Memory B cell (primary cell): Measurements from ENCODE around the gene STAT3.
"Not testable (repeated sequence)": the region's sequence is repeated elsewhere in the genome, so short reads cannot be mapped to it uniquely, and the experiment has no call there.

Experiments used
- ATAC-seq: fragments of 150-1000 bp; cut with Tn5 transposase; 2 replicates; pipeline ENCODE4 v1.10.0; 2021; ENCODE audit warnings: low read depth, mild to moderate bottlenecking, moderate library complexity
- DNase-seq, 2 donors: peaks; one replicate each; pipeline ENCODE4 v3.0.0; 2022; ENCODE audit warnings: low spot score in 2 of 2
- H3K27ac Mint-ChIP-seq: one replicate; pipeline ENCODE4 v1.8.0; 2022; ENCODE audit warnings: mild to moderate bottlenecking, moderate library complexity, mixed read lengths
- H3K27me3 Mint-ChIP-seq: one replicate; pipeline ENCODE4 v1.8.0; 2022; ENCODE audit warnings: mixed read lengths
- H3K36me3 Mint-ChIP-seq: one replicate; pipeline ENCODE4 v1.8.0; 2022; ENCODE audit warnings: mild to moderate bottlenecking, mixed read lengths
- H3K4me1 Mint-ChIP-seq: one replicate; pipeline ENCODE4 v1.8.0; 2022; ENCODE audit warnings: mixed read lengths
- H3K4me3 Mint-ChIP-seq: one replicate; pipeline ENCODE4 v1.8.0; 2022; ENCODE audit warnings: mild to moderate bottlenecking, moderate library complexity, mixed read lengths
- H3K9me3 Mint-ChIP-seq: one replicate; pipeline ENCODE4 v1.8.0; 2022; ENCODE audit warnings: mixed read lengths

Gene STAT3

GRCh38 chr17:42275527-42276358, 112.5 kb downstream of the STAT3 start:
- Mint-ChIP-seq H3K4me3 (peak overlapping the region; percentile 91), H3K27me3 (no peaks in the 10 kb centered on the region), H3K27ac (peak overlapping the region; percentile 86), H3K4me1 (peaks cover 44% of the 10 kb centered on the region), H3K36me3 (no peaks in the 10 kb centered on the region), H3K9me3 (no peaks in the 10 kb centered on the region)
- DNase-seq (no peak), ATAC-seq (peak; percentile 67)

DNA sequence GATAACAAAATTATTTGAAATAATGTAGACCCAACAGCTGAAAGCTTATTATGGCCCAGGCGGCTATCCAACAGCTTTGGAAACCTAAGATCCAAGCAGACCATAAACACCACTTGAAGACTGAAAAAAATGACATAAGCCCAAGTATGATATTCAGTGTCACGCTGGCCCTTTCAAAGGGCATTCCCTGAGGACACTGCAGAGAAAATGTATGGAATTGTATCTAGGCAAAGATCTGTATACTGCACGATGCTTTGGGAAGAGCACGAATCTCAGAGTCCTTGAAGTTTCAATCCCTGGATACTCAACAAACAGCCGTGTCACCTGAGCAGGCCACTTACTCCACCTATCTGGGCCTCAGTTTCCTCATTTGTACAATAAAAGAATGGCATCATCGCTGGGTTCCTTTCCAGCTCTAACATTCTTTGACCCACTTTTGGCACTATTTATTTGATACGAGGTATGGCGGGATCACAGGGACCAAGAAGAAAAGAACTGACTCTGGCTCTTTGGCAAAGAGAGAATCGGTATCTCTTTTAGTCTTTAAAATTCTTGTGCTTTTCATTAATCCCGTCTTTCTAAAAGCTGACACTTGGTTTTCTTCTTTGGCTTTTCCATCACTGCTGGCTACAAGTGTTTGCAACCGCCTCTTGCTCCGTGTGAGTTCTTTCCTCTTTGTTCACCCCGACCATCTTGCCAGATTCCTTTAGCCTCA, 113.3 kb downstream of the STAT3 start:
- no peak for DNase-seq
- Mint-ChIP-seq H3K4me1 (peaks cover 46% of the 10 kb centered on the region), H3K4me3 (peak overlapping the region; percentile 91), H3K9me3 (no peaks in the 10 kb centered on the region), H3K27ac (peak overlapping the region; percentile 86), H3K27me3 (no peaks in the 10 kb centered on the region), H3K36me3 (no peaks in the 10 kb centered on the region)
- no peak for ATAC-seq

DNA sequence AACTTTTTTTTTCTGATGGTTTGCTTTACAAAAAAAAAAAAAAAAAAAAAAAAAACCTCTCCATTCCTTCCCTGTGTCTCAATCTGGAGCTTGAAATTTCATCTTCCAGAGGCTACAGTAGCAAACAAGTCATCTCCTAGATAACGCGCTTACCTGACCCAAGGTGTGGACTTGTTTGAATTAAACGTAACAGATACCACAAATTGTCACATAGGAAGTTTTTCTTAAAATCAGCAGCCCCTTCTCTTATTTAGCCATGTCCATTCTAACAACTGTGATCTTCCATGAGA, 114.0 kb downstream of the STAT3 start:
- H3K4me3 Mint-ChIP-seq: peak overlapping the region; percentile 91
- H3K27ac Mint-ChIP-seq: peak overlapping the region; percentile 58
- no peaks in the 10 kb centered on the region for H3K27me3 Mint-ChIP-seq
- no peaks in the 10 kb centered on the region for H3K9me3 Mint-ChIP-seq
- DNase-seq (no peak), ATAC-seq (no peak)
- peaks cover 46% of the 10 kb centered on the region for H3K4me1 Mint-ChIP-seq
- no peaks in the 10 kb centered on the region for H3K36me3 Mint-ChIP-seq

- H3K36me3 Mint-ChIP-seq: no peaks in the 10 kb centered on the region
Measured at GRCh38 chr17:42273474-42274252, 114.6 kb downstream of the STAT3 start.

DNA sequence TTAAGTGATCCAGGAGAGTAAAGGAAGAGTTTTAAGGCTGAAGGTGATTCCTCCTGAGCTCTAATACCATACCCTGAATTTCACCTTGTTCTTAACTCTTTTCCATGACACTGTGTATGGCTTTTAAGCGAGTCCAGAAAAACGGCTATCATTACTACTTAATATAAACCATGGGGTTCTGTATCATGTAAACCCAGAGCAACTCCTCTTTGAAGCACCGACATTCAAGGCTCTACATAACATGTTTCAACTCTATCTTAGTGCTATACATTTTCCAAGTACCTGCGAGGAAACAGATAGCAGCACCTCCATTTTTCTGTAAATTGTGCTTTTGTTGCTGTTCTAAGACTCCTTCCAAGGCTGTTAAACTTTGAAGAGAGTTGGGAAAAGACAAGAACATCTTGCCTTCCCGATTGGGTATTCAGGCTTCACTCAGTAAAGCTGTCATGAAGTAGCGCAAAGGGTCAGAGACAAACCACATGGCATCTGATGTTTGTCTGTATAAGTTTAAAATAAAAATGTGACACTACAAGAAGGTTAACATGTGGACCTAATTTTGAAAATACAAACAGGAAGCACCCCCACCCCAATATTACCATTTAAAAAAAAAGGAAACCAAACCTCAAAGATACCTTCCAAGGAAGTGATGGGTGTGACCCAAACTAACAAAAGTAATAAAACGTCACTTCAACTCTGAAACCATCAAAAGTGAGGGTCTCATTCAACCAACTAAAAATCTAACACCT, 115.9 kb downstream of the STAT3 start:
- no peaks in the 10 kb centered on the region for H3K9me3 Mint-ChIP-seq
- no peaks in the 10 kb centered on the region for H3K36me3 Mint-ChIP-seq
- H3K27me3 Mint-ChIP-seq: no peaks in the 10 kb centered on the region
- H3K4me3 Mint-ChIP-seq: peak overlapping the region; percentile 51
- H3K27ac Mint-ChIP-seq: peak overlapping the region; percentile 85
- no peak for ATAC-seq
- DNase-seq: no peak
- H3K4me1 Mint-ChIP-seq: peaks cover 42% of the 10 kb centered on the region

More at GRCh38 chr17:42273474-42274252, 114.6 kb downstream of the STAT3 start:
- Mint-ChIP-seq H3K27ac (peak overlapping the region; percentile 58), H3K4me1 (peaks cover 46% of the 10 kb centered on the region), H3K4me3 (peak overlapping the region; percentile 50), H3K9me3 (no peaks in the 10 kb centered on the region), H3K27me3 (no peaks in the 10 kb centered on the region)
- DNase-seq (no peak), ATAC-seq (no peak)

DNA sequence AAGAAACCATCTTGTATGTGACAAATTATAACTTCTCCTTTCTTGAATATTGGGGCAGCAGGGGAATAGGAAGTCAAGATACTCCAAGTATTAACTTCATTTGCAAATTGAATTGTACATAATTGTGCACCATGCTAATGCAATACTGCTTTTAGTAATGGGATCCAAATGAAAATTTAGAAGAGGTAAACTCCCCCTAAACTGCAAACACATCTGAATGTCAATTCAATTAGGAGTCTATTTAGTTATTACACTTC, 116.5 kb downstream of the STAT3 start:
- no peaks in the 10 kb centered on the region for H3K36me3 Mint-ChIP-seq
- H3K4me1 Mint-ChIP-seq: peaks cover 39% of the 10 kb centered on the region
- ATAC-seq: no peak
- DNase-seq: no peak
- peak overlapping the region; percentile 85 for H3K27ac Mint-ChIP-seq
- no peaks in the 10 kb centered on the region for H3K9me3 Mint-ChIP-seq
- H3K27me3 Mint-ChIP-seq: no peaks in the 10 kb centered on the region
- H3K4me3 Mint-ChIP-seq: peak overlapping the region; percentile 3

DNA sequence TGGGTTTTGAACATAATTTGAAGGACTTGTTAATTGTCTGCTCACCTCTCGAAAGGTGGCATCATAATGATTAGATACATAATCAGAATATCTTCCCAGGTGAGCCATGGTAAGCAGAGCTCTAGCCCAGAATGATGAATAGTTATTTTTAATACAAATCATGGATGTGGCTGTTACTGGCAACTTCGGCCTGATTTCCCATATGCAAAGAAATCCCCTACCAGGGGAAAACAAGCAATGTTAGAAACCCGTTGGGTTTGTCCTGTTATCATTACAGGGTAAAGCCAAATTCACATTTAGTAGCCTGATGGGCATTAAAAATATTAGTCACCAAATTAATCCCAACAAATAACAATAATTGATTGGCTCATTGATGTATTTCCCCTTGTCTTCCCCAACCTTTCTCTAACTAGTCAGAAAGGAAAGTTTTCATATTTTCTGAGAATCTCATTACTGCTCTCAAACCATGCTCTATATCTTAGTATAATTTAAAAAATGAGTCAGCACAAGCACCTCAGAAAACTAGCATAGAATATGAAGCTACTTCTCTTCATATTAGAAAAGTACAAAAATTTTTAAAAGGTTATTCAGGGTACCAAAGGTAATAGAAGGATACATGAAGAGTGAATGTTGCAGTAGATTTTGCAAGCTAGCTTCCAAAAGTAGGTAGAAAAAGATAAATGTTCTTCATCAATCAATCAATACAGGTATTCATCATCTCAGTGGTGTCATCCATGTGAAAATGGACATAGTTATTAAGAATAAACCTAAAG, 117.0 kb downstream of the STAT3 start:
- H3K4me3 Mint-ChIP-seq: peak overlapping the region; percentile 3
- no peak for ATAC-seq

DNA sequence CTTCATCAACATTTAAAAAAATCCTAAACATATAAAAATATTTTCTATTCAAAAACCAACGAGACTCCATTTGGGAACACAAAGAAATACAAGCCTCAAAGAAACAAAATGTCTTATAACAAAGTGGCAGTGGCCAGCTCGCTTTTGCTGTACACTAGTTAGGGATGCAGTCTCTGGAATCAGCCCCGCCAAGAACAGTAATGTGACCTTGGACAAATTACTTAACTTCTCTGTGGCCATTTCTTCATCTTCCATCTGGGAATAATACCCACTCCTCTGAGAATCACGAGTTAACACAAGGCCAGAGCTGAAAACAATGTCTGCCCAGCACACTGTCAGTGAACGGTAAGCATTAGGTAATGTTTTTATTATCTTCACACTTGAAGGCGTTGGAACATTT, 117.6 kb downstream of the STAT3 start:
- Mint-ChIP-seq H3K27ac (peak overlapping the region; percentile 72), H3K27me3 (no peaks in the 10 kb centered on the region), H3K4me1 (peaks cover 39% of the 10 kb centered on the region), H3K4me3 (no peak overlapping the region), H3K36me3 (no peaks in the 10 kb centered on the region), H3K9me3 (no peaks in the 10 kb centered on the region)
- DNase-seq: no peak
- no peak for ATAC-seq

More for the DNA sequence above, 117.0 kb downstream of the STAT3 start:
- peak overlapping the region; percentile 72 for H3K27ac Mint-ChIP-seq
- H3K36me3 Mint-ChIP-seq: no peaks in the 10 kb centered on the region
- no peak for DNase-seq
- H3K9me3 Mint-ChIP-seq: no peaks in the 10 kb centered on the region
- H3K4me1 Mint-ChIP-seq: peaks cover 39% of the 10 kb centered on the region
- H3K27me3 Mint-ChIP-seq: no peaks in the 10 kb centered on the region

GRCh38 chr17:42270170-42270535, 118.1 kb downstream of the STAT3 start:
- Mint-ChIP-seq H3K9me3 (no peaks in the 10 kb centered on the region), H3K4me1 (peaks cover 35% of the 10 kb centered on the region), H3K36me3 (peaks cover under 1% of the 10 kb centered on the region), H3K27ac (no peak overlapping the region), H3K4me3 (no peak overlapping the region), H3K27me3 (no peaks in the 10 kb centered on the region)
- ATAC-seq (no peak), DNase-seq (no peak)

DNA sequence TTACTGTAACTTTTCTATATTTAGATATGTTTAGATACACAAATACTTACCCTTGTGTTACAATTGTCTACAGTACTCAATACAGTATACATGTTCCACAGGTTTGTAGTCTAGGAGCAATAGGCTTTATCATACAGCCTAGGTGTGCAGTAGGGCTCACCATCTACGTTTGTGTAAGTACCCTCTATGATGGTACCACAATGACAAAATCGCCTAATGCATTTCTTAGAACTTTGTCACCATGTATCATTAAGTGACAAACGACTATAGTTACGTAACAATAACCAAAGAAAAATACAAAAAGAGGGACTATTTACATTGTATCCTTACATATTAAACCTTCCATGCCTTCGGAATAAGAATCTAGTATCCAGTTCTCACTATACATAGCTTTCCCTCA, 120.0 kb downstream of the STAT3 start:
- H3K4me1 Mint-ChIP-seq: peaks cover 22% of the 10 kb centered on the region
- peaks cover 2% of the 10 kb centered on the region for H3K36me3 Mint-ChIP-seq
- no peaks in the 10 kb centered on the region for H3K27me3 Mint-ChIP-seq
- H3K4me3 Mint-ChIP-seq: no peak overlapping the region
- ATAC-seq (no peak), DNase-seq (no peak)
- H3K9me3 Mint-ChIP-seq: no peaks in the 10 kb centered on the region
- H3K27ac Mint-ChIP-seq: no peak overlapping the region

- no peaks in the 10 kb centered on the region for H3K9me3 Mint-ChIP-seq
- no peak overlapping the region for H3K4me3 Mint-ChIP-seq
- H3K4me1 Mint-ChIP-seq: peaks cover 15% of the 10 kb centered on the region
- no peak for DNase-seq
- peaks cover 2% of the 10 kb centered on the region for H3K36me3 Mint-ChIP-seq
- no peak overlapping the region for H3K27ac Mint-ChIP-seq
- ATAC-seq: no peak
- H3K27me3 Mint-ChIP-seq: no peaks in the 10 kb centered on the region
Measured at GRCh38 chr17:42266918-42267766, 121.1 kb downstream of the STAT3 start.

GRCh38 chr17:42266462-42266861, 121.8 kb downstream of the STAT3 start:
- DNase-seq (no peak), ATAC-seq (no peak)
- no peak overlapping the region for H3K4me3 Mint-ChIP-seq

DNA sequence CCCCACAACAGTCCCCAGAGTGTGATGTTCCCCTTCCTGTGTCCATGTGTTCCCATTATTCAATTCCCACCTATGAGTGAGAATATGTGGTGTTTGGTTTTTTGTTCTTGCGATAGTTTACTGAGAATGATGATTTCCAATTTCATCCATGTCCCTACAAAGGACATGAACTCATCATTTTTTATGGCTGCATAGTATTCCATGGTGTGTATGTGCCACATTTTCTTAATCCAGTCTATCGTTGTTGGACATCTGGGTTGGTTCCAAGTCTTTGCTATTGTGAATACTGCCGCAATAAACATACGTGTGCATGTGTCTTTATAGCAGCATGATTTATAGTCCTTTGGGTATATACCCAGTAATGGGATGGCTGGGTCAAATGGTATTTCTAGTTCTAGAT, 123.9 kb downstream of the STAT3 start:
- H3K27me3 Mint-ChIP-seq, DNase-seq, H3K4me3 Mint-ChIP-seq, H3K36me3 Mint-ChIP-seq, H3K27ac Mint-ChIP-seq, H3K4me1 Mint-ChIP-seq, H3K9me3 Mint-ChIP-seq, ATAC-seq: not testable (repeated sequence)

More at GRCh38 chr17:42266462-42266861, 121.8 kb downstream of the STAT3 start:
- Mint-ChIP-seq H3K27ac (no peak overlapping the region), H3K36me3 (peaks cover 2% of the 10 kb centered on the region), H3K4me1 (peaks cover 9% of the 10 kb centered on the region), H3K27me3 (no peaks in the 10 kb centered on the region), H3K9me3 (no peaks in the 10 kb centered on the region)
